ENCODE measurements around the gene SEPTIN10.
"Not testable (repeated sequence)": the region's sequence is repeated elsewhere in the genome, so short reads cannot be mapped to it uniquely, and the experiment has no call there.

The SEPTIN10 gene

DNA sequence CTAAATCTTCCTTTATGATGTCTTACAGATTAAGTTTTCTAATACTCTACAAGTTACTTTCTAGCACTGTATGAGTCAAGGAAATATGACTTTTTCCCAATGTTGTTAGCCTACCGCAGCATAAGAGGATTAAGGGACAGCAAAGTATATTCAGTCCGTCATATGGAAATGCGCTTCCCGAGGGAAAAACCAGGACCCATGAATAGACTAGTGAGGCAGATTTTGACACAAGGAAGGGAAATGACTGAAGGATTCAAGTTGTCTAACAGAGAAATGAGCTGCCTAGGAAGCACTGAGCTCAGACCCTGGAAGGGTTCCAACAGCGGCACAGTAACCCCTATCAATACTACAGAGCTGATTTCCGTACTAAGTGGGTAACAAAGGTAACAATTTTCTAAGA is 12.0 kb downstream of the SEPTIN10 start:
- DNase-seq (ENCODE audit: low read depth), result no peak

DNA sequence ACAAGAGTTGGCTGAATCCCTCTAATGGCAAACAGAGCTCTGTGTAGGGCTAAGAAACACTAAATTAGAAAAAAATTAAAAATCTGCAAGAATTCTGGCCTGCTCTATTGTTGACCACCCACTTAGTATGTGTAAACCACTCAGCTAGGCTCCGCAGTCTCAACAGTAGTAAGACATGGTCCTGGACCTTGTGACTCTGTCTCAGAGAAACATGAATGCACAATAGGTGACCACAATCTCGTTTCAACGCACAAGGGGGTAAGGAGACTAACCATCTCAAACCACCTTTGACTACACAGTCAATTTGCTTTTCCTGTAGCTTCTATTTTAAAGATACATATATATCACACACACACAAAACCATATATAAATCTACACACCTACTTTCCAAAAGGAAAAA is 16.5 kb downstream of the SEPTIN10 start:
- no peak for DNase-seq (ENCODE audit: low read depth)

DNA sequence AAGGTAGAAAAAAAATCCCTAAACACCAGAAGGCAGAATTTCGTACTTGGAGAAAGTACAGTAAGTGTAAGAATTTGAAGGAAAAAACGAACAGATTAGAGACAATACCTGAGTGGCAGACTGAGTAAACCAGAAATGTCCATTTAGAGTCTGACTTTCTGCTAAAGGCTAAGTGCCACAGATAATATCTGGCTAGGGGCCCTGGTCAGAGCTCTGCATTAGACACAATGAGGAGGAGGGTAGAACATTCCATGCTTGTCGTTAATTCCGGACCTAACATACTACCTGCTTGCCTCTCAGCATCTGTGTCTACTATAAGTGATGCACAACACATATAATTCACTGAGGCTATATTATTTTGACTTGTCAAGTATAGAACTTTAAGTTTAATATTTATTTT is 18.1 kb downstream of the SEPTIN10 start:
- DNase-seq (ENCODE audit: low read depth), result no peak

DNA sequence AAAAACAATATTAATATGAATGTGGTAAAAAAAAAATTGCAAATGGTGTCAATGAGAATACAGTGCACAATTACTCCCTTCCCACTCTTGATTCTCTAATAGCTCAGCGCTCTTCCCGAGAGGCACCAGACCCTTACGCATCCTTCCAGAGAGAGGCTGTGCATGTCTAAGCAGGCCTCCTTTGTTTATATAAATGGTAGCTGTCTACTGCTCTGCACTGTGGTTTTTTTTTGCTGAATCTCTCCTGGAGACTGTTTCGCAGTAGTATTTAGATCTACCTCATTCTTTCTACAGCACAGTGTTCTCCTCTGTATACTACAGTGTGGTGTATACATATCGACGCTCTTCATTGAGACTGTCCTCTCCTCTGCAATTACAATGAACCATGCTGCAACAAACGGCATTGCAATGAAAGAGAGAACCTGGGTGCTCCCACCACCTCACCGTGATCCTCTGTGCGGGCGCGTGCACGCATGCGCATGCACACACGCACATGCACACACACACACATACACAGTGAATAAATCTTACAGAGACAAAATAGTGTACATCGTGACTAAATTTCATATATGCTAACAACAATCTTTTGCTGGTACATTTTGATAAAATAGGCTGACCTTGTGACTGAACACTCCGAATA is 19.4 kb downstream of the SEPTIN10 start:
- no peak for DNase-seq (ENCODE audit: low read depth)

DNA sequence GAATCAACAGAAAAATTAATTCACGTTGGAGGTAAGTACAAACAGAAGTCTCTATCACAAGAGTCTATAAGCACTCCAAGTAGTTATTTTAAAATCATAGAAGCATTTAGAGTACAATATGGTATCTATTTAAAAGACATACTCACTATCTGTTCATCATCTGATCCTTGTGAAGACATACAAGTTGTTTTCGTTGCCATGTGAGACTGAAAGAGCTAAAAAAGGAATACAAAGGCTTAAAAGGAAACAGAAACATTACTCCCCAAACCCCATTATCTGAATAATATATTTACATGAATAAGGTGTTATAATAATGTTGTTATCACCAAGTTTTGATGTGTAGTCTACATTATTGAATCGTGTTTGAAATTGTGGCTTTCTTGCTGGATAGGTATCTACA is 20.9 kb downstream of the SEPTIN10 start:
- no peak for DNase-seq (ENCODE audit: low read depth)

DNA sequence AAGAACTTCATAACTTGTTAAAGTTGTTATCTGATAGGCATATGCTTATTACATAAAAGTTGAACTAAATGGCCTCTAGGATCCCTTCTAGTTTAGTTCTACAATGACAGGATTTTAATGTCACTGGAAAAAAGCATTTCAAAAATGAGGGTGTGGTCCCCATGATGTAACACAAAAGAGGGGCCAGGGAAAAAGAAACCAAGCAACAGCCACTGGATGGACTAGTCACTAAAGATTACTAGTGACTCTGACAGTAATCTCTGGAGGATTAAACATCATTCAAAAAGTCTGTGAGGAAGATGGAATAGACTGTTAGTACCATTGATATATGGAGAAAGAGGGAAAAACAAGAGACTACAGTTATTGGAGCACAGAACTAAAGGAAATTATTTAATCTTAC is 22.6 kb downstream of the SEPTIN10 start:
- no peak for DNase-seq (ENCODE audit: low read depth)

DNA sequence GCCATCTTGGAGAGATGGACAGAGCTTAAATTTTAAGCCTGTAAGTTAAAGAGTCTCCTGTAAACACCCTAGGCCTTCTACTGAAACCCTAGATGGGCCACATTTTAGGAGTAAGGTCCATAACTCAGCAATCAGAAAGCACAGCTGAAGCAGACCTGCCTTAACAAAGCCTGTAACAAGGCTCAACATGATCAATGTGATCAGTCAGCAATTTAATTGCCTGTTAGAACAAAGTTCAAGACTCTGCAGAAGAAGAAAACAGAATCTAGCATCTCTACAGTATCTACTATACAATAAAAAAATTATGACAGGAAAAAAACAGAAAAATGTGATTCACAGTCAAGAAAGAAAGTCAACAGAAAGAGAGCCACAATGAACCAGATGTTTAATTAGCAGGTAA is 27.1 kb downstream of the SEPTIN10 start:
- no peak for DNase-seq (ENCODE audit: low read depth)

DNA sequence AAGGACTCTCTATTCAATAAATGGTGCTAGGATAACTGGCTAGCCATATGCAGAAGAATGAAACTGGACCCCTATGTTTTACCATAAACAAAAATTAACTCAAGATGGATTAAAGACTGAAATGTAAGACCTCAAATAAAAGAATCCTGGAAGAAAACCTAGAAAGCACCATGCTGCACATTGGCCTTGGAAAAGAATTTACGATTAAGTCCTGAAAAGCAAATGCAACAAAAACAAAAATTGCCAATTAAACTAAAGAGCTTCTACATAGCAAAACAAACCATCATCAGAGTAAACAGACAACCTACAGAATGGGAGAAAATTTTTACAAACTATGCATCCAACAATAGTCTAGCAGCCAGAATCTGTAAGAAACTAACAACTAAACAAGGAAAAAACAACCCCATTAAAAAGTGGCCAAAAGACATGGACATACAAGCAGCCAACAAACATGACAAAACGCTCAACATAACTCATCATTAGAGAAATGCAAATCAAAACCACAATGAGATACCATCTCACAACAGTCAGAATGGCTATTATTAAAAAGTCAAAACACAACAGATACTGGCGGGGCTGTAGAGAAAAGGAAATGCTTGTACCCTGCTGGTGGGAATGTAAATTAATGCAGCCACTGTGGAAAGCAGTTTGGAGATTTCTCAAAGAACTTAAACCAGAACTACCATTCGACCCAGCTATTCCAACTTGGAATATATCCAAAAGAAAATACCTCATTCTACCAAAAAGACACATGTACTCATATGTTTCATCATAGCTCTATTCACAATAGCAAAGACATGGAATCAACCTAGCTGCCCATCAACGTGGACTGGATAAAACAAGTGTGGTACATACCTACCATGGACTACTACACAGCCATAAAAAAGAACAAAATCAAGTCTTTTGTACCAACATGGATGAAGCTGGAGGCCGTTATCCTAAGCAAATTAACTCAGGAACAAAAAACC is 30.6 kb downstream of the SEPTIN10 start:
- DNase-seq (ENCODE audit: low read depth), result no peak

DNA sequence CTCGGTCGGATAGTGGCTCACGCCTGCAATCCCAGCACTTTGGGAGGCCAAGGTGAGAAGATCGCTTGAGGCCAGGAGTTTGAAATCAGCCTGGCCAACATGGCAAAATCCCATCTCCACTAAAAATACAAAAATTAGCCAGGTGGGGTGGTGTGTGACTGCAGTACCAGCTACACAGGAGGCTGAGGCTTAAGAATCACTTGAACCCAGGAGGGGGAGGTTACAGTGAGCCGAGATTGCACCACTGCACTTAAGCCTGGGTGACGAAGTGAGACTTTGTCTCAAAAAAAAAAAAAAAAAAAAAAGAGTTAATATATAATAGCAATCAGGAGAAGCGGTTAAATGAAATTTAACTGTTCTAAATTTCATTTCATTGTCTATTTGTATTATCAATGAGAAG is 36.1 kb downstream of the SEPTIN10 start:
- not testable (repeated sequence) for DNase-seq (ENCODE audit: low read depth)

DNA sequence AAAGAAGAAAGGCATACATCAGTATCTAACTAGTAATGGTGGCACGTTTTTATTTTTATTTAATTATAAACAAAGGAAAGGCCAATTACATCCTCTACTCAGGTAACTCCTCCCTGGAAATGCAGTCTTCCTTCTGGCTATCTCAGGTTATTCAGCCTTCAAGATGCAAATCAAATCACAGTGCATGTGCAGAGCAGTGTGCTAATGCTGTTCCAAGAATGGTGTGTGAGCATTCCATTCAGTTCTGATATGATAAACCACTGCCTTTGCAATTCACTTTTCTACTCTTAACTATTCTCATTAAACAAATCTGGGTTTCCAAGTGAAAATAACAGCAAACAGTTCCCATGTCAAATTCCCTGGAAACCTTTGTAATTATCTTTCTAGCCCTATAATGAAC is 38.4 kb downstream of the SEPTIN10 start:
- no peak for DNase-seq (ENCODE audit: low read depth)

DNA sequence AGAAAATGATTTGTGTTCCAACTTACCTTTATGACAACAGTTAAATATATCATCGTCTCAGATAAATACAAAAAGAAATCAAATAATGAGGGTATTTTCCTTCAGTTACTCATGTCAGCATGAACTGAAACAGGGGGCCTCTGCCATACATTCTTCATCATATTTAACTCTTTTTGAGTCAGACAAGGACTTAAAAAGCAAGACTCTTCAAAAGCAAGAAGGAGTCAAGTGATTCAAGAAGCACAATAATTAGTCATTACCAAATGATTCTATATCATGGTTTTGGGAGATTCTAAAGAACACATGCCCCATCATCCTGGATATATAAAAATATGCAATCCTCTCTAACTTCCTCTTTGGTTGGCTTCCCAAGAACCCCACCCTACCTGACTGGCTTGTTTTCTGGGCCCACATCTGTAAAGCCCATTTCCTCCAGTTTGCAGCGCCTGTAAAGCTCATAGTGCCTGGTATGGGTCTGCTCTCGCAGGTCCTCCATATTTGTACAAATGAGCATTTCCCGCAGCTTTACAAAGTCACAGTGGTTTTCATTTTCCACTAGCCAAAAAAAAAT is 49.7 kb downstream of the SEPTIN10 start:
- no peak for DNase-seq (ENCODE audit: low read depth)

DNA sequence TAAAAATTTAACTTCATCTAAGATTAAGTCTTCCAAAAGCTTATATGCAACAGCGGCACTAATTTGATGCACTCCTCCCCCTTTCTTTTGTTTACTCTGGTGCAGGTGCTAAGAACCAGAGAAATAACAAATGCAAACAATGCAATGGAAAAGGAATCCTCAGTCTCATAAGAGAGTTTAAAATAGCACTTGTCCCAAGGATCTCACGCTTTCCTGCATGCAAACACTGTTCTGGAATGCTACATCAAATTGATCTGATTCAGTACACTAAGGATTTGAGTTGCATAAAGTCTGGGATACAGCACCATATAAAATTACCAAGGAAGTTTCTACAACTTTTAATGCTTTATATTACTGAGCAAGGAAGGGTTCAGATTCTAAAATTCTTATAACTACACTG is 50.5 kb downstream of the SEPTIN10 start:
- DNase-seq (ENCODE audit: low read depth), result no peak

DNA sequence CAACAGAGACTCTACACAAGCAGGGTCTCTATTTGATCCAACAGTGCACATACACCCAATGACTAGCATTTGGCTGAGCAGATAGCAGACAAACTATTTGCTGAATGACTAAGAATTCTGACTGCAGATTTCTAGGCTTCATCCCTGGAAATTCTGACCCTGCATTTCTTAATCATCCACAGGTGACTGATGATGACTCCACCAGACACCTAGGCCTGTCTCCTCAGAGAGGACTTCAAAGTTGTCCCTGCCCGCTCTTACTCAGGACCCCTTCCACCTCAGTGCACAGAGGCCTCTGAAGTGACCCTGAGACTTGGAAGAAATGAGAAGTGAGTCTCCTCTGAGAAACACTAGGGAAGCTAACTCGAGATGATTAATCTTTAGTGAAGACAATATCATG is 51.3 kb downstream of the SEPTIN10 start:
- DNase-seq (ENCODE audit: low read depth), result no peak

DNA sequence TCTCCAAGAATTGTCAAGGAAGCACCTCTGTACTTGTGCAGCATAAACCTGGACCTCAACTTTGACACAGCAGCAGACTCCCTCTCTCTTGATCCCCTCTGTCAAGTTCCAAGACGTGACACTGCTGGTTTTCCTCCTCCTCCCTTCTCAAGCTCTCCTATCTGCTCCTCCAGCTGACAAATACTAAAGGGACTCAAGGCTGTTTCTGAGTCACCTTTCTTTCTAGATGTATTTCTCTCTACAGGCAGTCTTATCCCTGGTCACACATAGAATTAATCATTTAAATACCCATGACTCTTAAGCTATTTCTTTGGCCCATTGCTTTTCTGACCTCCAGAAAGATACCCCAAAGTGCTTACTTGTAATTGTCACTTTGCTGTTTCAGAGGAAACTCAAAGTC is 53.5 kb downstream of the SEPTIN10 start:
- DNase-seq (ENCODE audit: low read depth), result no peak

DNA sequence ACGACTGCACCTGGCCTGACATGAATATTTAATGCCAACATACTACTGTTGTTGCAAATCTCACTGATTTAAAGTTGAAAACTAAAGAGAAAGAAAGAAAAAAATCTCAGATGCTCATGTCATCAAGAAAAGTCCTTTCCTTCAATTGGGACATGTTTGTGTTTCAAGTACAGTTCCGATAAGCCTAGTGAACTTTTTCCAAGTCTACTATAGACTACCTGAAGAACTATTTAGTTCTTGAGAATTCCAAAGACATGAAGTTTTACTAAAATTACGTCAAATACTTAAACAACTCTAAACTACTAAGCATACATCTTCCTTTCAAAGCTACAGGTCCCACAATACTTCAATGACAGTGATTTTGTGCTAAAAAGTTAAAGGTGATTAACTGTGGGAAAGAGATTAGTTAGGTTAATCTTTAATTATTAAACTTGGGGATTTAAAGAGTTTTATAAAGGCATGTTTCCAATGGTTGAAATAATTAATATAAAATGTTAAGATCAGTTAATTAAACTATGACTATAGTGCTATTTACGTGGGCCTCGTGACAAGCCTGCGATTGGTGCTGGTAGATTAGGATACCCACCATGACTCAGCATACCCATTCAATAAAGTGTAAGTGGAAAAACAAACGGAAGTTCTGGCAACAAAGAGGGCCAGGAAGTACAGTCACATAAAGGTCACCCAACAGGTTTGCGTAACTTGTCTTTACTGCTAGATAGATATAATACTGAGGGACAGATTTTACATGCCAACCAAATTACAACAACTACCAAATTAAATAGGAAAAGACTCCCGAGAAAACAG is 55.5 kb downstream of the SEPTIN10 start:
- peak; percentile 30 for DNase-seq (ENCODE audit: low read depth)

DNA sequence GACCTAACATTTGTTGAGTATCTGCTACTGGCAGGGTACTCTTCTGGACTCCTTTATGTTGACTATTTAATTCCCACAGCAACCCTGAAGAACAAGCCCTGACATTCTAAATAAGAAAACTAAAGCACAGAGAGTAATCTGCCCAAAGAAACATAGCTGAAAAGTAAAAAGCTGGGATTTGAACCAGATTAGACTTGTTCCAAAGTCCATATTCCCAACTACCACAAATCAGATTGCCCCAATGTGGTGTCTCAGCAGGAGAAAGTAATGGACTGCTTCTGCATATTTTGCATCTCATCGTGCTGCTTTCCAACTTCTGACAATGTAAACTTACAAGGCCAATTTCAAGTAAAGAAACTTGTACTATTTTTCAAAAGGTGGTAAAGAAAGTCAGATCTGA is 56.5 kb downstream of the SEPTIN10 start:
- DNase-seq (ENCODE audit: low read depth), result no peak

DNA sequence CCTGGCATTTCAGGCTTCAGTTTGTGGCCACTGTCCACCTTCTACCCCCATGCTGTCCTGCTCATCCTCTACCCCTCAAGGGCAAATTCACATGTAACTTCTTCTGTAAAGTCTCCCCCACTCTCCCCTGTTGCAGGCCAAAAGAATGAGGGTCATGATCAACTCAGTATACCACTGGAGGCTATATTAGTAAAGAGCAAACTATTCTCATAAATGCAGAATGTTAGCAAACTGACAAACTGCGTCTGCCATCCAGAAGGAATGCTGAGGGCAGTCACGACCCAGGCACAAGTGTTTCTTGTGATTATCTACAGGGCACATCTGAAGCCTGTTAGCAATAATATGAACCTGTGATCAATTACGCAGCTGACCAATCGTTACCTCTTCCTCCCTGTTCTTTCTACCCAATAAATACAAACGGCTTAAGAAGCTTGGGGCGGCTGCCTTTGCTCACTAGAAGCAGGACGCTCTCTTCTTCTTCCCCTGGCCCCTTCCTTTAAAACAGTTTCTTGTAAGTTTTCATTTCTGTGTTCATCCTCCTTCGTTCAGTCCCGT is 58.3 kb downstream of the SEPTIN10 start:
- DNase-seq (ENCODE audit: low read depth), result no peak

DNA sequence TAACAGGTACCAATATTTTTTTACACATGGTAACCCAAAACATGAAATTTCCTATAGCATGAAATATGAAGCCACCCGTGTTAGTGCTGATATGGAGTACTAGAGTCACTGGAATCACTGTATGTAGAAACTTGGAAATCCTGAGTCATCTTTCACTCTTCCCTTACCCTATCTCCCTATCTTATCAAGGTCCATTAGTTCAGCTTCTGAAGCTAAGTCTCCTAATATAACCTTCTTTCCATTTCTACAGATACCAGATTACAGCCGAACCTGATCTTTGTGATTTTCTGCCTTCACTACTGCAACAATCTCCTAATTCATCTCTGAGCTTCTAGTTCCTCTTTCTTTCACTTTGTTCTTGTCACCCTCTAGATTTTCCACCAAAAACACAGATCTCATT is 59.0 kb downstream of the SEPTIN10 start:
- no peak for DNase-seq (ENCODE audit: low read depth)

DNA sequence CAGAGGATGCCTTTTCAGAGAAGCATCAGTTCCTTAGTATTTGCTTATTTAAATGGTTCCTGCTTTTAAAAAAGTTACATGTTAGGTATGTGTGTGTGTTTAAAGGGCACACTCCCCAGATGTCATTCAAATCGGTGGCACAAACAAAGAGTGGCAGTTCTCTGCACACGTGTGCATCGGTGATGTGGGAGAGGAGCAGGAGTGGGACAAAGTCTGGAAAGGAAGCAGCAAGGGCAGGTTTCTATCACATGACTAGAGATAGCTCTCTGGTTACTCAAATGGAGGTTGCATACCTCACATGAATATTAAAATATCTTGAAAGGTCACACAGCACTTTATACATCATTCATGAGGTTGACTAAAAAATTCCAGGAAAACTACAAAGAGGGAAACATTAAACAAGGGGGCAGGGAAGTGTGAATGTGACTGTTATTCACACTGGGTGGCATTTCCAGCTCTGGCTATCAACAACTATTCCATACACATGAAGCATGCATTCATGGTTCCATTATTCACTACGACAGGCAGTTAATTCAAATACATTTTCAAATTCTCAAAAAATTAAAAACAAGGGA is 64.7 kb downstream of the SEPTIN10 start:
- no peak for DNase-seq (ENCODE audit: low read depth)

DNA sequence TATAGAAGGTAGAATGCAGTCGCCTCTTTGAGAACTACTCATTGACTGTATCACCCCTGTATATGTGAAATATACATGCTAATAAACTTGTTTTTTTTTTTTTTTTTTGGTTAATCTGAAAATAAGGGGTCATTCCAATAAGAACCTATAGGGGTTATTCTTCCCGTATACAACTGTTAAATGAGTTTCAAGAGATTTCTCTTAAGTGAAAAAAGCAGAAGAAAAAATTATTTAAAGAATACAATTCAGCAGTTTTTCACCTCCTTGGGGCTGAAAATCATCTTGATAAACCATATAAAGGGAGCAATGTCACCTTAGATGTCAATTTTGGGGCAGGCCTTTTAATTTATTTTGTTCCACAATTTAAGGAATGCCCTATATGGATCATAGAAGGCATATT is 66.5 kb downstream of the SEPTIN10 start:
- DNase-seq (ENCODE audit: low read depth), result no peak

DNA sequence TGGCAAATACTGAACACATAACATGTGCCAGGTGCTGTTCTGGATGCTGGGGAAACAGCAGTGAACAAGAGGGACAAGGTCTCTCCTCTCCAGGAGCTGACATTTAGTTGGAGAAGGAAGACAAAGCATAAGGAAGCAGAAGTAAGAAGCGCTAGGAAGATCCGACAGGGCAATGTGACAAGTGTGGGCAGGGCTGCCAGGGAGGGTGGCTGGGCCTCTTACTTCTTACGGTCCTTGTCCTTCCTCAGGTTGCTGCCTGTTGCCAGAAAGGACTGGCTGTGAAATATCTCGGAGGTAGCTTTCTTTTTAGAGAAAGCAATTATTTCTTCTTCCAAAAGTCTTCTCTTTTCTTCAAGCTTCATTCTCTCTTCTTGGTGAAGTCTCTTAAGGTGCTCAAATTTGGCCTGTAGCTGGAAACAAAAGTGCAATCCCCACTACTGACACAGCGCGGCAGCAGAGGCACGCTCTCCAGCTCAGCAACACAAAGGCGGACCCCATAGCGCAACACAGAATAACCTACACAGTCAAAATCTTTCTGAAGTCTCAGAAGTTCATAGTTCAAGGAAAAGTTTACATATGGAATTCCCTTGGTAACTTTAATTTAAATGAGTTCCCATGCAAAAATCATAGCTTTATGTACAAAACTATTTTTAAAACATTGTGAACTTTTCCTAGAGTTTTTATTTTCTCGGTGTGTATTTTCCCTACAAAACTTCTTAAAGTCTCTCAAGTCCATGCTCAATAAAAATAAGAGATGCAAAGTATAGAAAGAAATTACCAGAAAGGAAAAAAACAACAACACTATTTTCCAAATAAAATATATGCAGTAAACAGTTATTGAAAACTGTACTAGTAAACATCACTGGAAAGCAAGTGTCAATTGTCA is 67.7 kb downstream of the SEPTIN10 start:
- peak; percentile 26 for DNase-seq (ENCODE audit: low read depth)

Measured in stromal cell of bone marrow (primary cell).